Measurements from ENCODE around the gene CCDC93. TPM values are rescaled to one million over a fixed set of nuclear protein-coding genes. Genes with fewer than 3 reads are reported as not detected.
"Not testable (repeated sequence)": the region's sequence is repeated elsewhere in the genome, so short reads cannot be mapped to it uniquely, and the experiment has no call there.

Gene CCDC93
- total RNA-seq, 1 experiment from 2014 or later: 15.3 TPM

DNA sequence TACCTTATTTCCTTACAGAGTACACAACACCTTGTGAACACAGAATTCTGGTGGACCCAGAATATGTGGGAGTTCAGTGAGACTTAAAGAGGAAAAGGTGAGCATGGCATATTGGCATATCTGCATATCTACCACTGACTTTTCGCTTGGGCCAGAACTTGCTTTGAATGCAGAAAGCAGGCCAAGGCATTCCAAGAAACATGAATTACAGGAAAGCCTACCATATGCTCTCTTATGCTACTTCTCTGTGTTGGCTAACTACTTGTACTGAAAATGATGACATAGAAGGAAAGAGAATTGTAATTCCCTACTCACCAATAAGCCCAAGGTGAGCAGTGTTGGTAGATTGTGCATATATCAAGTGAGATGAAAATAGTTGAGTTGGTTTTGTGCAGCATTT lies 31.4 kb upstream of the CCDC93 start:
- no peak for DNase-seq (ENCODE audit: low read depth)

DNA sequence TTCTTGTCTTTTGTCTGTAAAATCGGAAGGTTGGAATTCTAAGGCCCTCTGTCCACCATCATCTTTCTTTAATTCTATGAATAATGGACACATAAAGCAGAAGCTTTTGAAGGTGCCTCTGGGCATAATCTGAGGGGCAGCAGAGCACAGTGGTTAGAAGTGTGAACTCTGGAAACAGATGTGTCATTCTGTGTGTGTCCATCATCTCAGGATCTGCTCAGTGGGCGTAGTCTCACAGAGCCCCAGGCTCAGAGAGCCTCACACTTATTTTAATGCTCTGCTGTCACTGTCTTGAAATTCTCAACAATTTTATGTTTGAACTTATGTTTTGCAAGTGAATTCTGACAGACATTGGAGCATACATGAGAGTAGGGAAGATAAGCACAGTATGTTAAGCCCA lies 31.0 kb upstream of the CCDC93 start:
- DNase-seq (ENCODE audit: low read depth): no peak

DNA sequence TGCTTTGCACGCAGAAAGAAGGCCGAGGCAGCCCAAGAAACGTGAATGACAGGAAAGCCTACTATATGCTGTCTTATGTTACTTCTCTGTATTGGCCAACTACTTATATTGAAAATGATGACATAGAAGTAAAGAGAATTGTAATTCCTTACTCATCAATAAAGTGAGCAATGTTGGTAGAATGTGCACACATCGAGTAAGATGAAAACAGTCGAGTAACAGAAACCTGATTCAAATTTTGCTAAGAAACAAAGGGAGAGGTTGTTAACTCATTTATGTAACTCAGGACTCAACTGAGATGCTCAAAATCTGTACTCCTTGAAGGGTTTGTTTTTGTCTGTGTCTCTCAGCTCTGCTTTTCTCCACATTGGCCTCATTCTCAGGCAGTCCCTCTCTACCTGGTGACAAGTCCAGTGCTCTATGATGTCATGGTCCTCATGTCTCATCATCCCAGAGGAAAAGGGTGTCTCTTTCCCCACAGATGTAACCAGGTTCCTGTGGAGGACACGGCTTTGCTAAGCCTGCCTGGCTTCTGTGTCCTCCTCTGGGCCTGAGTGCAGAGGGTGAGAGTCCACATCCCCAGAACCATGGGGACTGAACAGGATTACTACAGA lies 30.3 kb upstream of the CCDC93 start:
- no peak for DNase-seq (ENCODE audit: low read depth)

DNA sequence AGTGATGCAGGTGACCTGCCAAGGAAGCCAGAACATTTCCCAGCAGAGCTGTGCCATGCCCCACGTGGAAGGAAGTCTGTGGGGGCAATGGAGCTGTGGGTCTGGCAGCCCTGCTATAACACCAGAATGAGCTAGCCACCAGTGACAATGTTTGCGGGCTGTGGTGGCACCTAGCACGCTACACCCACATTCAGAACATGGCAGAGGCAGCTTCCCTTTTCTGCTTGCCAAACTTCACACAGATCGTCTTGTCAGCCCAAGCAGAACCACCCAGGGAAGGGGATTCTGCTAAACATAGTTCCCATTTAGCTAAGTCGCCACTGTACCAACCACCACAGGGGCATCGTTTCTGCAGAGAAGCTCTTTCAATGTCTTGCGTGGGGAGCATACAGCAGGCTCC lies 27.0 kb upstream of the CCDC93 start:
- no peak for DNase-seq (ENCODE audit: low read depth)

DNA sequence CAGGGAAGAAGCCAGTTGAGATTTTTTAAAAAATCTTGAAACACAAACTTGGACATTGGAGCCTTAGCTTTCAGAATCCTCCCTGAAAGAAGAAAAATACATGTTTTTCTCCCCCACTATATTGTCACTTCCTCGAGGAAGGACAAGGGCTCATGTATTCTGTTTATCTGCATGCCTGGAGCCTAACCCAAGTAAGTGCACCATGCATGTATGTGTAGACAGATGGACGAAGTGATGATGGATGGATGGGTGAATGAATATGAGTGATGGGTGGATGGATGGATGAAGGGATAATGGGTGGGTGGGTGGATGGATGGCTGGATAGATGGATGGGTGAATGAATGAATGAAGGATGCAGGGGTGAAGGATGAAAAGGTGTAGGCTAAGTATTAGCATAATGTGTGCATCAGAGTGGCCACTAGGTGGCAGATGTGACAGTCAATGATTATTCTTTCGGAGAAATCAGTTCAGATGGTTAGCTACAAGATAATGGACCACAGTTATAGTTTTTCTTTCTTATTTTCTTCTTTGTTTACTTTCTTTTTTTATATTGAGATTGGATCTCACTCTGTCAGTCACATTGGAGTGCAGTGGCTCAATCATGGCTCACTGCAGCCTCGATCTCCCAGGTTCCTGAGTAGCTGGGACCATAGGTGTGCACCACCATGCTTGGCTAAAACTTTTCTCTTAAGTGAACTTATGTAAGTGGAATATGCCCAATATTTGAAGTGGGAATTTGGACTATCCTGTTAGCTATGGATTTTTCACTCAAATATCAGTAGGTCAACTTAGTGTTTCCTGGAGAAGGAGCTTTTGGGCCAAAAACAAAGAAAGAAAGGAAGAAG lies 18.5 kb upstream of the CCDC93 start:
- DNase-seq (ENCODE audit: low read depth): peak; percentile 34

DNA sequence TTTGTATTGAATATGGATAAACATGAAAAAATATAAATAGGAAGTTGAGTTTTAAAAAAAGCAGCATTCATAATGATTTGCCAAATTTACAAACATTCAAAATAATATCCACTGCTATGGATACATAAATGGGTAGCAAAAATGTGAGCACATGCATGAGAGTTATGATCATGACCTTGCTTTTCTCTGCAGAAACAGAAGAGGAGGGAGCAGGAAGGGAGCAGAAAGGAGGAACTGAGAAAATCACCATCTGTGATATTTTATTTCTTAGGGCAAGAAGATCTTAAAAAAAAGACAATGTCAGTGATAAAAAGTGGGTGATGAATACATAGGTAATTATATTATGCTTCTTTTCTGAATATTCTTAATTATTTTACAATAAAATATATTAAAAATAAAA lies 17.7 kb upstream of the CCDC93 start:
- DNase-seq (ENCODE audit: low read depth): no peak

DNA sequence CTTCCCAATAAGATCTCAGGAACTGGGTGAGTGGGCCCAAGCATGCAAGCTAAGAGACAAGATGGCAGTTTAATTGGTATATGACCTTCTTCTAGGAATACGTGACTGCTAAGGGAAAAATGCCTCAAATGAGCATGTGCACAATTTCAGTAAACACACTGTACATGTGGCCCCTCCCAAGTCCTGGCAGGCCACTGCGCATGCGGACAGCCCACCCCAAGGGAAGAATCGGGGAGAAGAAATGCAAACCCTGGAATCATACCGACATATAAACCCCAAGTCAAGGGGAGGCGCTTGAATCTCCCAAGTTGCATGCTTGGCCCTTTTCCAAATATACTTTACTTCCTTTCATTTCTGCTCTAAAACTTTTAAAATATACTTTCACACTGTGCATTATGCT lies 15.2 kb upstream of the CCDC93 start:
- DNase-seq (ENCODE audit: low read depth): no peak

DNA sequence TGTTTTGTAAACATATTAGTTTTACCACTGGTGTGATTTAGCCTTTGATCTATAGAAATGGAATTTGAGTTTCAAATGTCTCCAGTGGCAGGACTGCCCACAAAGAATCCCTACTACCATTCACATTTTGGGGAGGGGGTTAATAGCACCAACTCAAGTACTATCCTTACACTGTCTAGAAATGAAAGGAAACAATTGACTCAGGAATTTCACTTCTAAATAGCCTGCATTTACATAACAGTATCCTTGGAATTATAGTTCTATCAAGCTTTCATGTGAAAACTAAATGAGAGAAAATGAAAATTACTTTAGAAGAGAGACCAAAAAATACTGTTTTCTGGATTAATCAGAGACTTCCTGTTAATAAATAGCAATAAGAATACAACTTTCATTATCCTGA lies 7.5 kb upstream of the CCDC93 start:
- no peak for DNase-seq (ENCODE audit: low read depth)

DNA sequence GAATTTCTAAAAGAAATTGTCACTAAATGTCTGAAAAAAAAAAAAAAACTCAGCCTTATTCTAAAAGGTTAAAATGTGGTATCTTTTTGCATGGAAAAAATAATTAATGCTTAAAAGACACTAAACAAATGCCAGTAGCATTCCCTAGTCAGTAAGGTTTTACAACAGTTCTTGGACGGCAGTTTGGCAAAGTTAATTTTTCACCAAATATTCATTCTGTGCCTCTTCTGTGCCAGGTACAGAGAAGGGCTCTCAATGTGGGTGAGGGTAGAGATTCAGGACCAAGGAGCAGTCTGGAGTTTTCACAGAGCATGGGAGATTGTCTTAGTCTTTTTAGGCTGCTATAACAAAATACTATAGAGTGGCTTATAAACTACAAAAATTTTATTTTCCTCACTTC lies 6.0 kb upstream of the CCDC93 start:
- DNase-seq (ENCODE audit: low read depth): no peak

DNA sequence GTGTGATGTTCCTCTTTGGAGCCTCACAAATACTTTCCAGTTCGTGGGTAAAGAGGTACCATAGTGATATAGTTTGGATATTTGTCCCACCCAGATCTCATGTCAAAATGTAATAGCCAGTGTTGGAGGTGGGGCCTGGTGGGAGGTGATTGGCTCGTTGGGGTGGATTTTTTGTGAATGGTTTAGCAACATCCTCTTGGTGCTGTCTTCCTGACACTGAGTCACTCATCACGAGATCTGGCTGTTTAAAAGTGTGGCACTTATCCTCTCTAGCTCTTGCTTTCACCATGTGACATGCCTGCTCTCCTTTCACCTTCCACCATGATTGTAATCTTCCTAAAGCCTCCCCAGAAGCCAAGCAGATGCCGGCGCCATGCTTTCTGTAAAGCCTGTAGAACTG lies 3.0 kb upstream of the CCDC93 start:
- peak; percentile 22 for DNase-seq (ENCODE audit: low read depth)

DNA sequence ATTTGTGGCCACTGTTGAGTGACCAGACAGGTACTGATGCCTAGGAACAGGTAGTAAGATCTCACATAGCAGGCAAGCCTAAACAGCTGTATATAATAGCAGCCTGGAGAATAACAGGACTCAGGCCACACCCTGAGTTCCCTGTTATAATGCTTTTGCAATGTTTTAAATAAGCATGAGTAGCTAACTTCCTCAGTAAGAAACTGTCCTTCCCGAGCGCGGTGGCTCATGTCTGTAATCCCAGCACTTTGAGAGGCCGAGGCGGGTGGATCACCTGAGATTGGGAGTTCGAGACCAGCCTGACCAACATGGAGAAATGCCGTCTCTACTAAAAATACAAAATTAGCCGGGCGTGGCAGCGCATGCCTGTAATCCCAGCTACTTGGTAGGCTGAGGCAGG lies 1.9 kb upstream of the CCDC93 start:
- DNase-seq (ENCODE audit: low read depth): not testable (repeated sequence)

DNA sequence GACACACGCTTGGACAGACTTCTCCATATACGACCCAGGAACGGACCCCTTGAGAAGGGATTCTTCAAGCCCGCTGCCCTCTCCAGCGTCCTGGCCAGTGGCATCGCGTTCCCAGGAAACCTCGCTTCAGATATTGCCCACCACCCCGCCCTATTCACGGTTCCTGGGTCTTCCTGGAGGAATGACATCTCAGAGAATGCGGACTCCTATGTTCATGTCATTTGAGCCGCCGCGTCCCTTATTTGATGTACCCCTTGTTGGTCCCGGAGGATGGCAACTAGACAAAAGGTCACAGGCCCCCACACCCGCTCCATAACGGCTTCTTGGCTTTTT lies 588 bp upstream of the CCDC93 start:
- DNase-seq (ENCODE audit: low read depth): no peak

DNA sequence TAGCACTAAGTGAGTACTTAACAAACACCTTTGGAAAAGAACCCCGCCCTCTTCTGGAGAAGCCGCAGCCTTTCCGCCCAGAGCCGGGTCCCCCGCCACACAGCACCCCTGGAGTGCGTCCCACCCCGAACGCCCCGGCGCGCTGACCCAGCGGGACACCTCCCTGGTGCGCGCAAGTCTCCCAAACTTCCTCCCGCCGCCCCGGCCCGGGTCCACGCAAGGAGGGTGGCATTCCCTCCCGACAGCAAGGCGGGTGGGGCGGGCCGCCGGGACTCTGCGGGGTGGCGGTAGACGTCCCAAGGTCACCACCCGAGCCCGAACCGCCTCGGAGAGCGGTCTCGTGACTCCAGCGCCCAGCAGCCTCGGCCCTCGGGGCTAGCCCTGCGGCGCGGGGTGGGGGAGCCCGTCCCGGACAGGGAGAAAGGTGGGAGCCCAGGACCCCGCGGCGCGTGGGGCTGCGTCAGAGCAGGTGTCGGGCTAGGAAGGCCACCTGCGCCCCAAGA lies 598 bp downstream of the CCDC93 start:
- DNase-seq (ENCODE audit: low read depth): no peak

DNA sequence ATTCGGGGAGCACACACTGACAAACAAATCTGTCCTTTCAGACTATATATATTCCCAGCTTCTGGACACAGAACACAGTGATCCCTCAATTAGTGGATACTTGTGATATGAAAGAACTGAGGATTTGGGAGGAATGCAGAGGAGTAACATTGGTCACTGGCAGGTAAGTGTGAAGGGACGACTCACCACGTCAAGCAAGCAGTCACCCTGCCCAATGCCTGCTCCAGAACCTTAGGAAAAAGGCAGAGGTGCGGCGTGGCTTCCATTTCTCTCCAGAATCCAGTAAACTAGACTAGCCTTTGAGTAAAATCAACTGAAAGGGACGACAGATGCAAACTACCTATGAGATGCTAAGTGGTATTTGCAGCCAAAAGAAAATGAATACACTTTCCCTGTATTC lies 1.1 kb downstream of the CCDC93 start:
- no peak for DNase-seq (ENCODE audit: low read depth)

DNA sequence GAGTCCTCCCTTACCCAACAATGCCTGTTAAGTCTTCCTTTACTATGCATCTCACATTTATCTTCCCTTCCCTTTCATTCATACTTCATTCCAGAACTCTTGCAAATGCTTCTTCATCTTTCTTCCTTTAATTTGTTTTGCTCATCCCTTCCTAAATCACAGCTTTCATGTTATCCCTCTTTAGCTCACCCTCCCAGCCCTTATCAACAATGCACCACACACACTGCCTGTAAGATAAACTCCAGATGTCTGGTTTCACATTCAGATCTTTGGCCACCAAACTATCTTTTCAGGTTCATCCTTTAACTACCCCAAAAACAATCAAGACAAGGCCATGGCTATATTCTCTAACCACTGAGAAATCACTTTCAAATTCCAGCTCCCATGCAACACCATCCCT lies 3.4 kb downstream of the CCDC93 start:
- no peak for DNase-seq (ENCODE audit: low read depth)

DNA sequence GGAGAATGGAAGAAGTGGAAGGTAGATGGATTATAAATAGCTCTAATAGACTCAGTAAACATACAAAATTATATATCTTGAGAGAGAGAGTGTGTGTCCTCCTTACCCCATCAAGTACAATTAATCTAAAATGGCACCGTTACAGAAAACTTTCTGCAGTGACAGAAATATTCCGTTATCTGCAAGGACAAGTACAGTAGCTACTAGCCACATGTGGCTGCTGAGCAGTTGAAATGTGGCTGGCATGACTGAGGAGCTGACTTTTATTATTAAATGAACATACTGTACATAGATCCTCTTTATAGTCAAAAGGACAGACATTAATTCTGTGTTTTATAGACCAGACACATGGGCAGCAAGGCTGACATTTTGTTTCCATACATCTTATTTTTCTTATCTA lies 7.0 kb downstream of the CCDC93 start:
- DNase-seq (ENCODE audit: low read depth): no peak

DNA sequence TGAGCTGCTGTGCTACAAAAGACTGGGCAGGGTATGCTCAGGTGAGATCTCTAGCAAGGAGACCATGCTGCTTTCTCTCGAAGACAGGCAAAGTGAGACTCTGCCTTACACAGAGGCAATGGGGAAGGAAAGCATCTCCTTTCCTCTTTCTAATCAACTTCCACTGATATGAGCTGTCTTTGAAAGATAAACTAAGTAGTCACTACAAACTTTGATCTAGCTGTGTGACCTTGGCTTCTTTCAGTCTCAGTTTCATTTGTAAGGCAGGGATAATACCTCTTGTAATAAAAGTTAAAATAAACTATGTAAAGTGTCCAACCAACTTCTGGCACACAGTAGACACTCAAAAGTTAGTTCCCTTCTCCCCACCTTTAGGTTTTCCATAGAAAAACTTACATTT lies 7.5 kb downstream of the CCDC93 start:
- DNase-seq (ENCODE audit: low read depth): no peak

DNA sequence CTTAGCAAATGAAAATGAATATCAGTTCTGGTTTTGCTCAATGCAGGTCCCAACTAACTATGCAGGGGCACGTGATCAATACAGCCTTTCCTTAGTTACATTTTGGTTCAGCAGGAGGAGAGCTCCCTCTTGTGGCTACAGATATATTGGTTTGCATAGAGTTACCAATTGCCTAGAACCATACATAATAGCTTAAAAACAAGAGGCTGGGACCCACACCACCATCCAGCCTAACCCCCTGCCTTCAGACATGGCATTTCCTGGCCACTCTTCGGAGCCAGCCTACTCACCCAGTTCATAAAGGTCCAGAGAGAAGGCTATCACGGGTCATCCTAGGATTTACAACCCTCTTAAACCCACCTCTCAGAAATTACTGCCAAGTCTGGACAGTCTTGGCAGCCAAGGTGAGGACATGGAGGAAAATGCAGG lies 10.5 kb downstream of the CCDC93 start:
- peak; percentile 76 for DNase-seq (ENCODE audit: low read depth)

DNA sequence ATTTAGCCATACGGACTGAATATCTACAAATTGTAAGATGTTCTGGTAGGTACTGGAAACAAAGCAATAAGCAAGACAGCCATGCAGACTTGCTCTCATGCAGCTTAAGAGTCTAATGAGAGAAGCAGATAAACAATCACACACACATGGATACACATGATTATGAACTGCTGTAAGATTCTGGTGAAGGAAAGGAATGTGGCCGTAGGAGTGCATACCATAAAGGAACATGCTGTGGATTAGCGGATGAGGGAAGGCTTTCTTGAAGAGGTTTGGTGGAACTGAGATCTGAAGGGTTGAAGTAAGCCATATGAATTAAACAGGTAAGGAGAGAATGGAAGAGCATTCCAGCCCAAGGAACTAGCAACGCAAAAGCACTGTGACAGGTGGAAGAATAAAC lies 13.8 kb downstream of the CCDC93 start:
- no peak for DNase-seq (ENCODE audit: low read depth)

DNA sequence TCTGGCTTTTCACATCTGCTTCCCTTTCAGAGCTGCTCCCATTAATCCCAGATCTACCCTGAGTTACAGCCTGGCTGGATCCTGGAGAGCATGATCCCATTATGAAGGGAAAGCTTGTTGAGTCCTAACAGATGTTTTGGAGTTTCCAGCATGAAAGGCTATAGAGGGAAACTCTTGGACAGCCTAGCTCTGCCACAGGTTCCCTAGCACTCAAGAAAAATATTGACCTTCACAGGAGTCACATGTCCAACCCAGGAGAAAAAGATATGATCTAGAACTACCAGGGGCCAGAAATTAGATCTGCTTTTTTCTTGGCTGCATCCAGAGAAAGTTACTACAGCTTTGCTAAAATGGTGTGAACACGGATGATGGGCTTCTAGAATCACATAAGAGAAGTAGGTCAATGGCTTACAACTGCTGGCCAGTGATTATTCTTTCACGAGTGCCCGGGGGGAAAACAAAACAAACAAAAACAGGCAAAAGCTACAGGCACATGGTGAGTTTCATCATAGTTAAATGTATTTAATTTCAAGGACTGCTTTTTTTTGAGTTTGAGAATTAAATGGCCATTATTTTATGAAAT lies 15.9 kb downstream of the CCDC93 start:
- no peak for DNase-seq (ENCODE audit: low read depth)

DNA sequence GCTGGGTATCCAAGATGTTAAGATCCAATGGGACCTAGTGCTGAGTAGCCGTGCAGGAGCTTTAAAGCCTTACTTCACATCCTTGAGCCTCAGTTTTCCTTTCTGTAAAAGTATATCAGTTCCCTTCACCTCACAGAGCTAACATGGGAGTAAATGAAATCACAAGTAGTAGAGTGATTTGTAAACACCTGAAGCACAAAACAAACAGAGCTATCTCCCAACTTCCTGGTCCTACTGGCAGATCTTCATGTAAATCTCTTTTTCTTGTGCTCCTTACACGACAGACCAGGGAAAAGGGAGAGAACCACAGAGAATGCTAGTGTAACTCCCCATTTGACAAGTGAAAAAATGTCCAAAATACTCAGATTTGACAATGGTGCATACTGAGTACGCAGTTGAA lies 17.3 kb downstream of the CCDC93 start:
- DNase-seq (ENCODE audit: low read depth): no peak

DNA sequence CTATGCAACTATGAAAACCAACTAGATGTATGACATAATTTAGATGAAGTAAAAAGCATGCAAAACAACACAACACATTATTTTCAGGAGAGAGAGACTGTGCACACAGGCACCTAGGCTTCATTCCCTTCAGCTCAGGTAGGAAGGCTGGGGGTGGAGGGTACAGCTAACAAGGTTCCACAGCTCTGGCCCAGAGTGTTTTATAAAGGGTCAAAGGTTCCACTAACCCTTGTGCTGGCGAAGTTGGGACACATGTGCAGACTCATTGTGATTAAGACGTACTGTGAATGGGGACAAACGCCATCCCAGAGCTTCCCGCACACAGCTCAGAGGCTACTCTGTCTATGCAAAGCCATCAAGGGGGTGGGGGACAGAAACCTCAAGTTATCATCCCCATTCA lies 19.1 kb downstream of the CCDC93 start:
- DNase-seq (ENCODE audit: low read depth): no peak

DNA sequence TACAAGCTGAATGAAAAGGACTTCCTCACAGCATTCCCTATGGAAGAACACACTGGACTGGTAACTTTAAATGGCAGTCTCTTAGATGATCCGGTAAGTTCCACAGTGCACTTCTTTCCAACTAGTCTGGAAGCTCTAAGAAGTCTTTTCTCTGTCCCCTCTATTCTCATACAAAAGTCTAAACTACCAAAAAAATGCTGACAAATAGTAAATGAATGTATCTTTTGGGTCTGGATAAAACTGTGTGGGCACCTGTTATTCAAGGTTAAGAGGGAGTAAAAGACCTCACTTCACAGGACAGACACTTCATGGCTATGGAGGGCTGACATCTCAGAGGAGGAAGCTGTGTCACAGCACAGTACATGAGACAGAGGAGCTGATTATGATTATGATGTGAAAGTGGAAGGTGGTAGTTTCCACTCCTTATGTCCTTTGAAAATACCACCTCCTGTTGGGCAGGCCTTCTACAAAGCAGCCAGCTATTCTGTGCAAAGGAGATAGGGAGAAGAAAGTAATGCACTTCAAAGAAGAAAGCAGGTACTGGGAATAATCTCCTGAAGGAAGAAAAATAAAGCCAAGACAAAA lies 23.9 kb downstream of the CCDC93 start:
- DNase-seq (ENCODE audit: low read depth): no peak

Data from LHCN-M2 (cell line).